Keratinocyte (primary cell): ENCODE results near the gene RNF8. TPM values are rescaled to one million over a fixed set of nuclear protein-coding genes. Genes with fewer than 3 reads are reported as not detected.

Experiments used
- DNase-seq: peaks from one replicate; pipeline ENCODE4 v3.0.0-alpha.2; 2011; ENCODE audit warnings: low read depth, missing footprints, low spot score
- FAIRE-seq: peaks from 2 replicates; lab custom pipeline; 2011; peaks lifted over from hg19 to GRCh38; lab: Jason Lieb, UNC
- H2AFZ ChIP-seq: 2 replicates; pipeline ENCODE4 v1.6.0; 2012; ENCODE audit warnings: low read length, control low read depth, inconsistent platforms; ENCODE audit not compliant: control insufficient read depth
- H3K27ac ChIP-seq: 2 replicates; pipeline ENCODE4 v1.5.1; 2011; ENCODE audit warnings: low read length; ENCODE audit not compliant: control insufficient read depth, insufficient read depth
- H3K27me3 ChIP-seq: 3 replicates; pipeline ENCODE4 v1.6.0; 2011; ENCODE audit warnings: low read length; ENCODE audit not compliant: control insufficient read depth, insufficient read depth; ENCODE audit errors: extremely low read depth
- H3K36me3 ChIP-seq, 2 experiments: 2 replicates in 1 of 2; 3 replicates in 1 of 2; pipeline ENCODE4 v1.5.1; 2011; ENCODE audit warnings: low read length in 2 of 2, mild to moderate bottlenecking in 1 of 2; ENCODE audit not compliant: control insufficient read depth in 2 of 2, insufficient read depth in 2 of 2; ENCODE audit errors: extremely low read depth in 1 of 2
- H3K4me1 ChIP-seq: 3 replicates; pipeline ENCODE4 v1.5.1; 2011; ENCODE audit warnings: low read length; ENCODE audit not compliant: control insufficient read depth, insufficient read depth; ENCODE audit errors: extremely low read depth
- H3K4me2 ChIP-seq: 3 replicates; pipeline ENCODE4 v1.6.0; 2011; ENCODE audit warnings: low read depth, low read length; ENCODE audit not compliant: control insufficient read depth, insufficient read depth; ENCODE audit errors: extremely low read depth
- H3K4me3 ChIP-seq, 3 experiments: fragments of 200-600 bp in 1 of 3; sonication (generic) in 1 of 3; 2 replicates in 2 of 3; 3 replicates in 1 of 3; pipeline ENCODE4 v1.5.1; 2011 to 2016; ENCODE audit warnings: low read length in 3 of 3, mild to moderate bottlenecking in 3 of 3, control low read depth in 2 of 3, inconsistent platforms in 1 of 3, low read depth in 1 of 3, mixed read lengths in 1 of 3, mixed run types in 1 of 3, moderate library complexity in 1 of 3; ENCODE audit not compliant: control insufficient read depth in 2 of 3, insufficient read depth in 2 of 3; ENCODE audit errors: extremely low read depth in 1 of 3
- H3K79me2 ChIP-seq: 2 replicates; pipeline ENCODE4 v1.6.0; 2012; ENCODE audit warnings: low read length; ENCODE audit not compliant: control insufficient read depth, insufficient read depth
- H3K9ac ChIP-seq: 3 replicates; pipeline ENCODE4 v1.6.0; 2011; ENCODE audit warnings: low read length; ENCODE audit not compliant: control insufficient read depth, insufficient read depth; ENCODE audit errors: extremely low read depth
- H3K9me1 ChIP-seq: 3 replicates; pipeline ENCODE4 v1.6.0; 2011; ENCODE audit warnings: low read length; ENCODE audit not compliant: control insufficient read depth, insufficient read depth; ENCODE audit errors: extremely low read depth
- H3K9me3 ChIP-seq: 2 replicates; pipeline ENCODE4 v1.5.1; 2012; ENCODE audit warnings: low read depth, low read length; ENCODE audit not compliant: control insufficient read depth
- H4K20me1 ChIP-seq: 3 replicates; pipeline ENCODE4 v1.6.0; 2011; ENCODE audit warnings: low read length; ENCODE audit not compliant: control insufficient read depth, insufficient read depth; ENCODE audit errors: extremely low read depth
- CTCF ChIP-seq, 3 experiments: IDR thresholded peaks in 1 of 3; conservative IDR thresholded peaks in 1 of 3; optimal IDR thresholded peaks in 1 of 3; 2 replicates in 2 of 3; 3 replicates in 1 of 3; pipeline versions ENCODE3 to v1.5.1; 2011; ENCODE audit warnings: low read length in 3 of 3, mild to moderate bottlenecking in 3 of 3, moderate library complexity in 2 of 3, control low read depth in 1 of 3, inconsistent platforms in 1 of 3; ENCODE audit not compliant: insufficient read depth in 2 of 3; ENCODE audit errors: extremely low read depth in 1 of 3
- EZH2 ChIP-seq: IDR thresholded peaks from one replicate; pipeline ENCODE4 v1.6.1; 2012; ENCODE audit warnings: inconsistent platforms, mild to moderate bottlenecking, low read length, moderate library complexity
- dilution Hi-C: fragments of 300-500 bp; cut with MboI; formaldehyde crosslinking; loops from one replicate; pipeline ENCODE4 v1.7.0; 2020; ENCODE audit warnings: low sequenced_read_pairs; ENCODE audit not compliant: extremely low pct_ligation_motif_present
- polyA plus RNA-seq, 5 experiments: library from polyadenylated mRNA; depleted of rRNA in 3 of 5; stranded (reverse) in 3 of 5; stranded (forward) in 1 of 5; unstranded in 1 of 5; fragments of >200 nt; gene quantifications; 1 replicate in 1 of 5; 2 replicates in 3 of 5; 3 replicates in 1 of 5; pipeline versions ENCODE4 v1.2.1 to v1.2.3, GENCODE V29; 2011 to 2012; ENCODE audit warnings: missing spikeins in 2 of 5, low read depth in 1 of 5, low replicate concordance in 1 of 5

Gene RNF8
- polyA plus RNA-seq, 1 donor (not counting 4 experiments of a cell fraction or from before 2014, with no cell fraction given) = 34.5 TPM

DNA sequence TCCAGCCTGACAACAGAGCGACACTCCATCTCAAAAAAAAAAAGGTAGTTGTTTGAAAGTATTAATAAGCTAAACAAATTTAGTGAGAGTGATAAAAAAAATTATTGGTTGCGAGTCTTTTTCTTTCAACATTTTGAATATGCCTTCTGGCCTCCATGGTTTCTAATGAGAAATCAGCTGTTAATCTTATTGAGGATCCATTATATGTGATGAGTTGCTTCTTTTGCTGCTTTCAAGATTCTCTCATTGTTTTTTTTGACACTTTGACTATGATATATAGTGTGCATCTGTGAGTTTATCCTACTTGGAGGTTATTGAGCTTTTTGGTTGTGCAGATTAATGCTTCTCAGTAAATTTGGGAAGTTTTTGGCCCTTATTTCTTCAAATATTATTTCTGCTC is 63.6 kb downstream of the RNF8 start:
- dilution Hi-C loops = no loop called here
- H3K27me3 ChIP-seq = no peaks in the 10 kb centered on the region

GRCh38 chr6:37418722-37419121 is 64.9 kb downstream of the RNF8 start:
- dilution Hi-C loops = no loop called here
- no peak overlapping the region for H3K4me2 ChIP-seq

More for the DNA sequence above, 63.6 kb downstream of the RNF8 start:
- no peak overlapping the region for H3K4me2 ChIP-seq
- no peak for TF ChIP-seq CTCF (optimal IDR thresholded peaks at IDR 0.05 in 1 of 3, IDR thresholded peaks at IDR 0.05 in 1 of 3, conservative IDR thresholded peaks at IDR 0.05 in 1 of 3; ENCODE audit: extremely low read depth in 1 of 3, insufficient read depth in 2 of 3, low read length in 3 of 3)
- TF ChIP-seq EZH2 = no peak
- H4K20me1 ChIP-seq = no peaks in the 10 kb centered on the region
- H3K9ac ChIP-seq = no peak overlapping the region
- FAIRE-seq = no peak
- no peak overlapping the region for H3K27ac ChIP-seq
- no peak overlapping the region for H3K4me3 ChIP-seq
- no peak overlapping the region for H2AFZ ChIP-seq
- H3K36me3 ChIP-seq = no peaks in the 10 kb centered on the region
- H3K9me3 ChIP-seq = no peaks in the 10 kb centered on the region
- H3K9me1 ChIP-seq = no peaks in the 10 kb centered on the region
- H3K4me1 ChIP-seq = no peaks in the 10 kb centered on the region
- DNase-seq = no peak
- no peaks in the 10 kb centered on the region for H3K79me2 ChIP-seq

More at GRCh38 chr6:37418722-37419121, 64.9 kb downstream of the RNF8 start:
- FAIRE-seq = no peak
- no peaks in the 10 kb centered on the region for H4K20me1 ChIP-seq
- no peaks in the 10 kb centered on the region for H3K9me1 ChIP-seq
- no peak overlapping the region for H3K27ac ChIP-seq
- no peaks in the 10 kb centered on the region for H3K79me2 ChIP-seq
- H2AFZ ChIP-seq = no peak overlapping the region
- no peaks in the 10 kb centered on the region for H3K9me3 ChIP-seq
- H3K9ac ChIP-seq = no peak overlapping the region
- no peaks in the 10 kb centered on the region for H3K4me1 ChIP-seq
- no peaks in the 10 kb centered on the region for H3K36me3 ChIP-seq
- H3K4me3 ChIP-seq = no peak overlapping the region
- H3K27me3 ChIP-seq = no peaks in the 10 kb centered on the region
- TF ChIP-seq EZH2 (no peak), CTCF (optimal IDR thresholded peaks at IDR 0.05 in 1 of 3, IDR thresholded peaks at IDR 0.05 in 1 of 3, conservative IDR thresholded peaks at IDR 0.05 in 1 of 3; ENCODE audit: extremely low read depth in 1 of 3, insufficient read depth in 2 of 3, low read length in 3 of 3) (no peak)
- no peak for DNase-seq
